Astrocyte (in vitro differentiated cells and primary cell): ENCODE data around the gene CHCT1. TPM values are rescaled to one million over a fixed set of nuclear protein-coding genes. Genes with fewer than 3 reads are reported as not detected.

Source experiments
- DNase-seq: peaks from one replicate; pipeline ENCODE4 v3.0.0-alpha.2; 2010; ENCODE audit warnings: low read depth
- FAIRE-seq: peaks from 2 replicates; lab custom pipeline; 2011; peaks lifted over from hg19 to GRCh38; lab: Jason Lieb, UNC
- H2AFZ ChIP-seq: 2 replicates; pipeline ENCODE4 v1.6.0; 2012; ENCODE audit warnings: low read depth, low read length, inconsistent platforms
- H3K27ac ChIP-seq: 2 replicates; pipeline ENCODE4 v1.5.1; 2011; ENCODE audit warnings: low read depth, low read length, inconsistent platforms
- H3K27me3 ChIP-seq: 2 replicates; pipeline ENCODE4 v1.6.0; 2011; ENCODE audit warnings: low read length, inconsistent platforms; ENCODE audit not compliant: insufficient read depth
- H3K36me3 ChIP-seq: 2 replicates; pipeline ENCODE4 v1.5.1; 2011; ENCODE audit warnings: low read length, inconsistent platforms; ENCODE audit not compliant: insufficient read depth
- H3K4me1 ChIP-seq: 2 replicates; pipeline ENCODE4 v1.5.1; 2011; ENCODE audit warnings: low read length, inconsistent platforms; ENCODE audit not compliant: insufficient read depth
- H3K4me2 ChIP-seq: 2 replicates; pipeline ENCODE4 v1.6.0; 2012; ENCODE audit warnings: low read length, inconsistent platforms
- H3K4me3 ChIP-seq: 2 replicates; pipeline ENCODE4 v1.5.1; 2011; ENCODE audit warnings: low read depth, mild to moderate bottlenecking, low read length, inconsistent platforms; ENCODE audit not compliant: insufficient read depth
- H3K79me2 ChIP-seq: 2 replicates; pipeline ENCODE4 v1.6.0; 2012; ENCODE audit warnings: mild to moderate bottlenecking, low read length, inconsistent platforms; ENCODE audit not compliant: insufficient read depth
- H3K9ac ChIP-seq: 2 replicates; pipeline ENCODE4 v1.6.0; 2012; ENCODE audit warnings: mild to moderate bottlenecking, low read length, inconsistent platforms
- H3K9me3 ChIP-seq: 2 replicates; pipeline ENCODE4 v1.5.1; 2012; ENCODE audit warnings: low read depth, mild to moderate bottlenecking, low read length, inconsistent platforms; ENCODE audit not compliant: insufficient read depth
- H4K20me1 ChIP-seq: 2 replicates; pipeline ENCODE4 v1.6.0; 2012; ENCODE audit warnings: low read length, inconsistent platforms; ENCODE audit not compliant: insufficient read depth
- H3K27ac Mint-ChIP-seq: one replicate; pipeline ENCODE4 v1.8.0; 2021; ENCODE audit warnings: mild to moderate bottlenecking, mixed read lengths; ENCODE audit not compliant: unreplicated experiment
- H3K27me3 Mint-ChIP-seq: one replicate; pipeline ENCODE4 v1.8.0; 2021; ENCODE audit warnings: low read depth, mixed read lengths; ENCODE audit not compliant: unreplicated experiment
- H3K36me3 Mint-ChIP-seq: one replicate; pipeline ENCODE4 v1.8.0; 2021; ENCODE audit warnings: low read depth, mixed read lengths; ENCODE audit not compliant: unreplicated experiment
- H3K4me1 Mint-ChIP-seq: one replicate; pipeline ENCODE4 v1.8.0; 2021; ENCODE audit warnings: low read depth, mixed read lengths; ENCODE audit not compliant: unreplicated experiment
- H3K4me3 Mint-ChIP-seq: one replicate; pipeline ENCODE4 v1.8.0; 2021; ENCODE audit warnings: mild to moderate bottlenecking, moderate library complexity, mixed read lengths; ENCODE audit not compliant: unreplicated experiment
- H3K9me3 Mint-ChIP-seq: one replicate; pipeline ENCODE4 v1.8.0; 2021; ENCODE audit warnings: mild to moderate bottlenecking, mixed read lengths; ENCODE audit not compliant: unreplicated experiment
- EZH2 ChIP-seq: IDR thresholded peaks from 2 replicates; pipeline ENCODE4 v1.6.1; 2012; ENCODE audit warnings: mild to moderate bottlenecking, low read length, inconsistent platforms; ENCODE audit not compliant: insufficient read depth
- total RNA-seq: library from RNA; stranded (reverse); gene quantifications from 2 replicates; pipeline ENCODE4 v1.2.1, GENCODE V29; 2021
- TF ChIP-seq, protein P1 (sequence below): IDR thresholded peaks from 2 replicates; pipeline ENCODE4 v1.5.1; 2011; ENCODE audit warnings: low read depth, mild to moderate bottlenecking, inconsistent platforms, low read length, moderate library complexity; ENCODE audit not compliant: insufficient read depth

CHCT1 gene
- total RNA-seq, 1 donor from 2014 or later = not detected

DNA sequence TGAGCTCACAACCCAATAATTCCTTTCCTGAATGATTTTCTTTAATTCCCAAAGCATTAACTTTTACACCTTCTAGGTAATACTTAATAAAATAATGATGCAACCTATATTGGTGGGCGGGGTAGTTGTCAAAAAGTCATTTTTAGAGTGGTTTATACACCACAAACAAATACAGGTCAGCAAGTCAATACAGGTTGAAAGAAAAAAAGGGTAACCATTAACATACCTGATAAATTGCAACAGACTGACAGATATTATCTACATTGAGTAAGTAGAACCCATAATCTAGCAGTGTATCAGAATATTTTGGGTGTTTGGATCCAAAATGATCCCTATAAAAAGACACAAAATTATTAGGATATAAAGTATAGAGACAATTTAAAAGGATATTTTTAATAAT is 39.3 kb downstream of the CHCT1 start:
- no peak overlapping the region for H3K4me3 ChIP-seq
- DNase-seq (no peak), FAIRE-seq (no peak)
- peaks cover 55% of the 10 kb centered on the region for H3K36me3 ChIP-seq
- H2AFZ ChIP-seq = no peak overlapping the region
- no peak for TF ChIP-seq EZH2
- TF ChIP-seq, protein P1, sequence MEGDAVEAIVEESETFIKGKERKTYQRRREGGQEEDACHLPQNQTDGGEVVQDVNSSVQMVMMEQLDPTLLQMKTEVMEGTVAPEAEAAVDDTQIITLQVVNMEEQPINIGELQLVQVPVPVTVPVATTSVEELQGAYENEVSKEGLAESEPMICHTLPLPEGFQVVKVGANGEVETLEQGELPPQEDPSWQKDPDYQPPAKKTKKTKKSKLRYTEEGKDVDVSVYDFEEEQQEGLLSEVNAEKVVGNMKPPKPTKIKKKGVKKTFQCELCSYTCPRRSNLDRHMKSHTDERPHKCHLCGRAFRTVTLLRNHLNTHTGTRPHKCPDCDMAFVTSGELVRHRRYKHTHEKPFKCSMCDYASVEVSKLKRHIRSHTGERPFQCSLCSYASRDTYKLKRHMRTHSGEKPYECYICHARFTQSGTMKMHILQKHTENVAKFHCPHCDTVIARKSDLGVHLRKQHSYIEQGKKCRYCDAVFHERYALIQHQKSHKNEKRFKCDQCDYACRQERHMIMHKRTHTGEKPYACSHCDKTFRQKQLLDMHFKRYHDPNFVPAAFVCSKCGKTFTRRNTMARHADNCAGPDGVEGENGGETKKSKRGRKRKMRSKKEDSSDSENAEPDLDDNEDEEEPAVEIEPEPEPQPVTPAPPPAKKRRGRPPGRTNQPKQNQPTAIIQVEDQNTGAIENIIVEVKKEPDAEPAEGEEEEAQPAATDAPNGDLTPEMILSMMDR = no peak
- no peaks in the 10 kb centered on the region for H4K20me1 ChIP-seq
- no peaks in the 10 kb centered on the region for H3K4me1 ChIP-seq
- H3K36me3 Mint-ChIP-seq = peaks cover 23% of the 10 kb centered on the region
- H3K4me3 Mint-ChIP-seq = no peak overlapping the region
- no peaks in the 10 kb centered on the region for H3K27me3 ChIP-seq
- H3K9ac ChIP-seq = no peak overlapping the region
- no peak overlapping the region for H3K27ac Mint-ChIP-seq
- H3K79me2 ChIP-seq = no peaks in the 10 kb centered on the region
- no peaks in the 10 kb centered on the region for H3K27me3 Mint-ChIP-seq
- no peaks in the 10 kb centered on the region for H3K9me3 Mint-ChIP-seq
- H3K27ac ChIP-seq = no peak overlapping the region
- H3K9me3 ChIP-seq = no peaks in the 10 kb centered on the region
- H3K4me1 Mint-ChIP-seq = peaks cover under 1% of the 10 kb centered on the region
- no peak overlapping the region for H3K4me2 ChIP-seq

DNA sequence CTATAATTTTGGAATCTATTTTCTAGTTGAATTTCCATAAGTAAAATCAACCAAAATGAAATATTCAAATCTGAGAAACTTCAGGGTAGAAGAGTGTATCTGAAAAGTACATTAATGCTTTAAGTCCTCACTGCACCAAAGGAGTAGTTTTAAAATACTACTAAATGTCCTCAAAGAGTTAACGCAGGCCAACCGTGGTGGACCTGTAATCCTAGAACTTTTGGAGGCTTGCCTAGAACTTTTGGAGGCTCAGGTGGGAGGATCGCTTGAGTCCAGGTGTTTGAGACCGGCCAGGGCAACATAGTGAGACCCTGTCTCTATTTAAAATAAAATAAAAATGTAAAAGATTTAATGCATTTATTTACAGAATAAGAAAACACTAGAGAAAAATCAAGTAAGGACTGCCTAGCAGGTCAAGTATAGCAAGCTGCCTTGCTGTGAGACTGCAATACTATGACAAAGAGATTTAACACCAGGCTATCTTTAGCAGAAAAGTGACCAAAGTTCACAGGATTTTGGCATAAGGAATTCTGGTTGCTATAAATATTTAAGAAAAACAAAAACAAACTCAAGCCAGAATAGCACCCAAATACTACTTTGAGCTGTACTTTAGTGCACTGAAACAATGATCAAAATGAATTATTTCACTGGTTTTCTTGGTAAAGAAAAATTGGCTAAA is 41.0 kb downstream of the CHCT1 start:
- Mint-ChIP-seq H3K9me3 (no peaks in the 10 kb centered on the region), H3K4me3 (no peak overlapping the region), H3K36me3 (peaks cover 15% of the 10 kb centered on the region), H3K27me3 (no peaks in the 10 kb centered on the region), H3K27ac (no peak overlapping the region), H3K4me1 (no peaks in the 10 kb centered on the region)
- Histone ChIP-seq H3K79me2 (peaks cover under 1% of the 10 kb centered on the region), H3K9me3 (no peaks in the 10 kb centered on the region), H3K27me3 (no peaks in the 10 kb centered on the region), H3K36me3 (peaks cover 47% of the 10 kb centered on the region), H4K20me1 (no peaks in the 10 kb centered on the region), H3K9ac (no peak overlapping the region), H2AFZ (no peak overlapping the region), H3K4me1 (no peaks in the 10 kb centered on the region), H3K27ac (no peak overlapping the region), H3K4me2 (no peak overlapping the region), H3K4me3 (no peak overlapping the region)
- no peak for FAIRE-seq
- DNase-seq = no peak
- no peak for TF ChIP-seq EZH2
- TF ChIP-seq, protein P1 = no peak

DNA sequence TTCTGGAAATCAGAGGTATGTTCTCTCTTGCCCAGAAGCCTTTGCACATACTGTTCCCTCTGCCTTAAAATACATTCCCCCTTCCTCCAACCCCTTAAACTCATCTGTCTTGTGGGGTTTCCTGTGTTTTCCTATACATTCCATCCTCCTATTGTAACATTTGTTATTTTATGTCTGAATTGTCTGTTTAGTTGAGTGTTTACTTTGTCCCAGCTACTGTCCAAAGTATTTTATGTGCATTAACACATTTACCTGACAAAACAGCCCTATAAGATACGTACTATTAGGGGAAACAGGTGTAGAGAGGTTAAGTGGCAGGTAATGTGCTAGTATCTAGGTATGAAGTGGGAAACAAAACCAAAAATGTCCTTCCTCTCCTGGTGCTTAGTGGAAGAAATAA is 42.1 kb downstream of the CHCT1 start:
- Mint-ChIP-seq H3K27me3 (no peaks in the 10 kb centered on the region), H3K36me3 (peaks cover 13% of the 10 kb centered on the region), H3K4me1 (peaks cover under 1% of the 10 kb centered on the region), H3K4me3 (no peak overlapping the region), H3K9me3 (no peaks in the 10 kb centered on the region), H3K27ac (no peak overlapping the region)
- H3K79me2 ChIP-seq = peaks cover 8% of the 10 kb centered on the region
- H3K9me3 ChIP-seq = no peaks in the 10 kb centered on the region
- no peak overlapping the region for H3K9ac ChIP-seq
- no peaks in the 10 kb centered on the region for H4K20me1 ChIP-seq
- no peak overlapping the region for H3K4me3 ChIP-seq
- no peak for TF ChIP-seq EZH2
- TF ChIP-seq, protein P1 = no peak
- peaks cover 44% of the 10 kb centered on the region for H3K36me3 ChIP-seq
- H3K4me1 ChIP-seq = peaks cover under 1% of the 10 kb centered on the region
- no peak overlapping the region for H3K27ac ChIP-seq
- H2AFZ ChIP-seq = no peak overlapping the region
- DNase-seq = no peak
- H3K4me2 ChIP-seq = no peak overlapping the region
- no peaks in the 10 kb centered on the region for H3K27me3 ChIP-seq
- no peak for FAIRE-seq
